ENCODE data around the gene SMIM8. TPM values are rescaled to one million over a fixed set of nuclear protein-coding genes. Genes with fewer than 3 reads are reported as not detected.

Gene SMIM8
- total RNA-seq, 1 donor from 2014 or later: 11.1 TPM

DNA sequence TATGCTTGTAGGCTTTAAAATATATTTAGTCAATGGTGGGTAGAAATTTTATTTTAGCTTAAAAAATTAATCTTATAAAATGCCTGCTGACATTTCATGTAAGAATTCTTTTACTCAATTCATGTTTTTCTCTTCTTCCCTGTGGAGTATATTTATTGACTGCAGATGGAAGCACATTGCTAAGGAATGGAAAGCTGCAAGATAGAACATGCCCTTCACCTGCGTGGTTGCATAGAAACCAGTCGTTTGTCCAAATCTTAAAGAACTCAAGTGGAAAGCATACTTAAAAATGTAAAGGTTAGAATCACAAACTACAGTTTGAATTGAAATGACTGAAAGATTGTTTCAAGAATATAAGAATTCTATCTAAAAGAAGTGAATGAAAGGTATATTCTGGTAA, 52.9 kb downstream of the SMIM8 start:
- intact Hi-C loops (cut with DNase I): no loop called here
- Histone ChIP-seq H3K9me3 (no peaks in the 10 kb centered on the region), H3K27me3 (ENCODE audit: low read depth) (no peaks in the 10 kb centered on the region), H3K4me3 (no peak overlapping the region), H3K36me3 (no peaks in the 10 kb centered on the region), H3K4me1 (no peaks in the 10 kb centered on the region), H3K27ac (no peak overlapping the region)
- no peak for DNase-seq
- TF ChIP-seq CTCF (IDR thresholded peaks at IDR 0.05): no peak
- ATAC-seq: no peak

- H3K36me3 ChIP-seq: no peaks in the 10 kb centered on the region
- H3K27ac ChIP-seq: no peak overlapping the region
- H3K4me1 ChIP-seq: no peaks in the 10 kb centered on the region
- H3K9me3 ChIP-seq: no peaks in the 10 kb centered on the region
- H3K4me3 ChIP-seq: no peak overlapping the region
- H3K27me3 ChIP-seq (ENCODE audit: low read depth): no peaks in the 10 kb centered on the region
- TF ChIP-seq CTCF (IDR thresholded peaks at IDR 0.05): no peak
- no peak for ATAC-seq
- intact Hi-C loops (cut with DNase I): no loop called here
- DNase-seq: no peak
Measured at GRCh38 chr6:87376643-87377042, 54.3 kb downstream of the SMIM8 start.

DNA sequence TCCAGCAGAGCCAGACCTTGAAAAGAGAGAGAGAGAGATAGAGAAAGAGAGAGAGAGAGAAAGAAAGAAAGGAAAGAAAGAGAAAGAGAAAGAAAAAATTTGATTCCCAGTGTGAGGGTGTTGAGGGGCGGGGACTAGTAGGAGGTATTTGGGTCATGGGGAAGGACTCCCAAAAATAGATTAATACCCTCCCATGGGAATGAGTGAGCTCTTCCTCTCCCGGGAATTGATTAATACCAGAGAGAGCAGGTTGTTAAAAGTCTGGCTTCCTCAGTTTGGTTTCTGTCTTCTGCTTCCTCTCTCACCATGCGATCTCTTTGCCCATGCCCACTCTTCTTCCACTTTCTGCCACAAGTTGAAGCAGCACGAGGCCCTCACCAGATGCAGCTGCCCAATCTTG, 56.6 kb downstream of the SMIM8 start:
- intact Hi-C loops (cut with DNase I): no loop called here
- TF ChIP-seq CTCF (IDR thresholded peaks at IDR 0.05): no peak
- no peaks in the 10 kb centered on the region for H3K4me1 ChIP-seq
- DNase-seq (no peak), ATAC-seq (no peak)
- H3K9me3 ChIP-seq: no peaks in the 10 kb centered on the region
- H3K36me3 ChIP-seq: no peaks in the 10 kb centered on the region
- H3K4me3 ChIP-seq: no peak overlapping the region
- no peak overlapping the region for H3K27ac ChIP-seq
- H3K27me3 ChIP-seq (ENCODE audit: low read depth): no peaks in the 10 kb centered on the region

DNA sequence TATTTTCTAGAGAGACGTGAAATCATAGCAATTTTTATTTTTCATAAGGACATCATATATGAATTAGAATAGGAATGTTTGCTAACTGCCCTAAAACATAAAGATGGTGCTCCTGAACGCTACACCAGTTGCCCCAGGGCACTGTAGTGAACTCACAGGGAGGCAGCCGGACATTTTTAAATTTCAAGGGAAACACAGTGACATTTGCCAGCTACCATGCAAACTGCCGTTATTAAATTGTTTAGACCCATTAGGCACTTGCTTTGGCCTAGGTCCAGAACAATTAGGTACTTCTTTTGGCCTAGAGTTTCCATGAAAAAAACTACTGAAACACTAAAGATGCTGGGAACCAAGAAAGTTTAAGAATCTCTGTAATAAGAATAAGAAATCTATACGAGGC, 60.5 kb downstream of the SMIM8 start:
- TF ChIP-seq CTCF (IDR thresholded peaks at IDR 0.05): no peak
- intact Hi-C loops (cut with DNase I): no loop called here
- ATAC-seq: no peak

DNA sequence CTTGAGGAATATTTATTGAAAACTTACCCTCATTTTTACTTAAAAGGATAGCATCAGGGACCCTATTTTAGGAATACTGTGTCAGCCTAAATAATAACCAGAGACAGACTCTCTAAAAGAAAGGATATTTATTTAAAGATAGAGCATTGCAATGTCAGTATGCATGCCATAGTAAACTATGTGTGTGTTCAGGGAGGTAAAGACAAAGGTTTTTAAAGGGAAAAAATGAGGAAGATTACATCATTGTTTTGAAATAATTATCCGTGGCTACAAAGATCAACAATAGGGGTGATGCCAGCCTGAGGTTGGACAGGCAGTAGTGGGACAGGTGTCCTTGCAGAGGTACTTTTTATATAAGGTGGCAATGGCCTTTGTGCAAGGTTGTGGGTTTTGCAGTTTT, 61.6 kb downstream of the SMIM8 start:
- Histone ChIP-seq H3K4me1 (no peaks in the 10 kb centered on the region), H3K27me3 (ENCODE audit: low read depth) (no peaks in the 10 kb centered on the region), H3K4me3 (no peak overlapping the region), H3K36me3 (no peaks in the 10 kb centered on the region), H3K27ac (no peak overlapping the region), H3K9me3 (no peaks in the 10 kb centered on the region)
- ATAC-seq: no peak
- intact Hi-C loops (cut with DNase I): no loop called here
- no peak for TF ChIP-seq CTCF (IDR thresholded peaks at IDR 0.05)
- no peak for DNase-seq

More for the DNA sequence above, 60.5 kb downstream of the SMIM8 start:
- no peaks in the 10 kb centered on the region for H3K9me3 ChIP-seq
- no peak overlapping the region for H3K27ac ChIP-seq
- H3K36me3 ChIP-seq: no peaks in the 10 kb centered on the region
- no peak for DNase-seq
- H3K4me1 ChIP-seq: no peaks in the 10 kb centered on the region
- H3K27me3 ChIP-seq (ENCODE audit: low read depth): no peaks in the 10 kb centered on the region
- no peak overlapping the region for H3K4me3 ChIP-seq

DNA sequence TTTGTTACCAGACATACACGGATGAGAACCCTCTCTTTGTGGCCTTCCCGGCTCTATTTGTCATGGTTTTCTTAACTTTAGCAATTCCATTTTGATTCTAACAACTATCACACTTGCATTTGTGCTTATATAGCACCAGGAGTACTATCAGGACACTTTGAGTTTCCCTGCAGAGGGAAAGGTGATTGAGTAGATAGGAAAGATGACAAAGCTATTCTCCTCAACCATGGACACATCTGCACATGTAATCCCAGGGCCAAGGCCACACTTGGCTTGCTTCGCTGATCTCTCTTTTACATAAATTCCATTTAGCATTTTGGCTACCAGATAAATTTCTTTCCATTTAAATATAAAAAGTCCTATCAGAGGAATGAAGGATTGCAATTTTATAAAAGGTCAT, 62.1 kb downstream of the SMIM8 start:
- Histone ChIP-seq H3K27ac (no peak overlapping the region), H3K36me3 (no peaks in the 10 kb centered on the region), H3K27me3 (ENCODE audit: low read depth) (no peaks in the 10 kb centered on the region), H3K4me1 (no peaks in the 10 kb centered on the region), H3K4me3 (no peak overlapping the region), H3K9me3 (no peaks in the 10 kb centered on the region)
- intact Hi-C loops (cut with DNase I): no loop called here
- ATAC-seq (no peak), DNase-seq (no peak)
- no peak for TF ChIP-seq CTCF (IDR thresholded peaks at IDR 0.05)
